HepG2 (cell line): Measurements from ENCODE around the gene MBLAC1. TPM values are rescaled to one million over a fixed set of nuclear protein-coding genes. Genes with fewer than 3 reads are reported as not detected.

Experiments used
- BCL6 ChIP-seq: IDR thresholded peaks from 2 replicates; pipeline ENCODE4 v1.6.1; 2016; ENCODE audit warnings: missing genetic modification reagents, missing compliant biosample characterization
- CBX1 ChIP-seq: IDR thresholded peaks from one replicate; pipeline ENCODE4 v1.6.1; 2016; ENCODE audit warnings: antibody characterized with exemption, low read depth
- CEBPB ChIP-seq: IDR thresholded peaks from 2 replicates; pipeline ENCODE4 v1.6.1; 2011; ENCODE audit warnings: low read depth, low read length, improper control_type of control experiment, borderline replicate concordance
- CSRNP2 ChIP-seq: sonication (generic); formaldehyde crosslinking; conservative IDR thresholded peaks from 2 replicates; pipeline ENCODE4 v1.8.0; 2022; ENCODE audit warnings: low read depth, missing genetic modification reagents
- ESRRA ChIP-seq: sonication (generic); formaldehyde crosslinking; IDR thresholded peaks from 2 replicates; pipeline ENCODE4 v1.5.1; 2020; ENCODE audit warnings: mild to moderate bottlenecking, low read depth, missing genetic modification reagents
- FOXP1 ChIP-seq, 2 experiments: fragments of 450-650 bp in 1 of 2; IDR thresholded peaks; 2 replicates each; pipeline ENCODE4 v1.6.1; 2017 to 2018; ENCODE audit warnings: antibody characterized with exemption in 1 of 2
- JARID2 ChIP-seq: sonication (generic); formaldehyde crosslinking; IDR thresholded peaks from 2 replicates; pipeline ENCODE4 v1.8.1; 2023; ENCODE audit warnings: missing genetic modification reagents, inconsistent platforms; ENCODE audit not compliant: insufficient replicate concordance
- MAZ ChIP-seq, 2 experiments: sonication (generic) in 1 of 2; formaldehyde crosslinking in 1 of 2; IDR thresholded peaks; 2 replicates each; pipeline versions ENCODE4 v1.5.0 to v1.6.1; 2012 to 2020; ENCODE audit warnings: low read depth in 2 of 2, mild to moderate bottlenecking in 2 of 2, borderline replicate concordance in 1 of 2, improper control_type of control experiment in 1 of 2, low read length in 1 of 2, missing genetic modification reagents in 1 of 2, moderate library complexity in 1 of 2
- PAXIP1 ChIP-seq: sonication (generic); formaldehyde crosslinking; conservative IDR thresholded peaks from 2 replicates; pipeline ENCODE4 v1.4.0; 2020; ENCODE audit warnings: mild to moderate bottlenecking, missing genetic modification reagents, moderate library complexity
- RNF219 ChIP-seq: sonication (generic); formaldehyde crosslinking; IDR thresholded peaks from 2 replicates; pipeline ENCODE4 v1.5.0; 2020; ENCODE audit warnings: mild to moderate bottlenecking, missing genetic modification reagents
- RXRA ChIP-seq: sonication (generic); formaldehyde crosslinking; IDR thresholded peaks from 2 replicates; pipeline ENCODE4 v1.5.1; 2020; ENCODE audit warnings: missing genetic modification reagents
- SUZ12 ChIP-seq: fragments of 150-350 bp; IDR thresholded peaks from 2 replicates; pipeline ENCODE4 v1.6.1; 2014; ENCODE audit warnings: low read depth, low read length
- TGIF2 ChIP-seq: IDR thresholded peaks from 2 replicates; pipeline ENCODE4 v1.6.1; 2016; ENCODE audit warnings: control low read depth, missing compliant biosample characterization
- ZBTB1 ChIP-seq: sonication (generic); formaldehyde crosslinking; IDR thresholded peaks from 2 replicates; pipeline ENCODE4 v1.4.0; 2020; ENCODE audit warnings: missing genetic modification reagents, borderline replicate concordance
- ZNF276 ChIP-seq: sonication (generic); formaldehyde crosslinking; IDR thresholded peaks from 2 replicates; pipeline ENCODE4 v1.4.0; 2020; ENCODE audit warnings: mild to moderate bottlenecking, low read depth, missing genetic modification reagents
- ZNF33B ChIP-seq: sonication (generic); formaldehyde crosslinking; IDR thresholded peaks from 2 replicates; pipeline ENCODE4 v1.5.1; 2020; ENCODE audit warnings: mild to moderate bottlenecking, missing genetic modification reagents
- ZNF343 ChIP-seq: sonication (generic); formaldehyde crosslinking; IDR thresholded peaks from 2 replicates; pipeline ENCODE4 v1.4.0; 2020; ENCODE audit warnings: mild to moderate bottlenecking, missing genetic modification reagents
- ZSCAN25 ChIP-seq: sonication (generic); formaldehyde crosslinking; IDR thresholded peaks from 2 replicates; pipeline ENCODE4 v1.8.0; 2022; ENCODE audit warnings: mild to moderate bottlenecking, missing genetic modification reagents
- polyA plus RNA-seq, 8 experiments: library from polyadenylated mRNA; depleted of rRNA in 3 of 8; stranded (reverse) in 7 of 8; unstranded in 1 of 8; fragments of >200 nt; fragmentation: Illumina TruSeq in 4 of 8; extraction: Trizol in 4 of 8; gene quantifications; 2 replicates each; pipeline versions ENCODE4 v1.2.1 to v1.2.3, GENCODE V29; 2011 to 2016; ENCODE audit warnings: low read depth in 4 of 8, missing spikeins in 1 of 8, mixed read lengths in 1 of 8; ENCODE audit not compliant: insufficient read depth in 1 of 8
- total RNA-seq, 5 experiments: library from RNA; depleted of rRNA; stranded (reverse); fragments of >200 nt; fragmentation: Illumina TruSeq; extraction: Trizol; gene quantifications; 2 replicates each; pipeline ENCODE4 v1.2.3, GENCODE V29; 2016; ENCODE audit warnings: low read depth in 1 of 5
- TF ChIP-seq, protein P1 (sequence below): sonication (generic); formaldehyde crosslinking; IDR thresholded peaks from 2 replicates; pipeline ENCODE4 v1.4.0; 2020; ENCODE audit warnings: missing genetic modification reagents

The MBLAC1 gene
- total and polyA plus RNA-seq, 2 of the 13 experiments (the other 11 are each of a cell fraction or from before 2014, with no cell fraction given): 0.79 to 2.1 TPM

DNA sequence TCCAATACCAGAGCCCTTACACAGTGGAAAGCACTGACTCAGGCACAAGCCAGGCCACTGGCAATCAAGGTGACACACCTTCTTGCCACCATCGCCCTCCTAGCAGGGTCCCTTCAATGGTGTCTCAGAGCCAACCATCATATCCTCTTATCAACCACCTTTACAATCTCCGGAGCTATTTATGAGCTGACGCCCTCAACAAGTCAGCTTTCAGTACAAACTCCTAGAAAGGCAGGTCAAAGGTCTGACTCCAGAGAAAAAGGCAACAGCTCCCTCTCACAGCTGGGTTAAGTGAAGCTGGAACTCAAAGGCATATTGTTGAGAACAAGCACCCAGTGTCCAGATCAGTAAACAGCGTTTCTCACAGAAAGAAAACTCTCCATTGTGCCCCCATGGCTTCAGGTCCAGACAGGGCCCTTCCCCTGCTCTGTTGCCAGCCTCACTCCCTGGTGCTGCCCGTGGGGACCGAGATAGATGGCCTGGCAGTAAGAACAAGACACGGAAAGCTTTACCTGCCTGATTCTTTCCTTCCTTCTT, 47.7 kb upstream of the MBLAC1 start (continued):
- TF ChIP-seq PAXIP1 (CRISPR knock-in tag) (peak; percentile 82), ESRRA (CRISPR knock-in tag) (no peak), ZNF33B (peak; percentile 54; the same call in 1 of the 2 replicates), CSRNP2 (no peak), FOXP1 (IDR thresholded peaks at IDR 0.05) (peak; percentile 67), FOXP1 (CRISPR knock-in tag; IDR thresholded peaks at IDR 0.05) (peak; percentile 84), CBX1 (no peak), MAZ (IDR thresholded peaks at IDR 0.05; ENCODE audit: borderline replicate concordance, low read depth, low read length) (0 out of 2 replicates have a peak, but pooled peaks have one; percentile 40), MAZ (CRISPR knock-in tag; IDR thresholded peaks at IDR 0.05; ENCODE audit: low read depth) (no peak), CEBPB (no peak), ZNF276 (CRISPR knock-in tag) (peak; percentile 67; the same call in 1 of the 2 replicates), ZBTB1 (CRISPR knock-in tag) (no peak), TGIF2 (CRISPR knock-in tag) (no peak), ZNF343 (CRISPR knock-in tag) (no peak), RNF219 (CRISPR knock-in tag) (no peak), BCL6 (CRISPR knock-in tag) (peak; percentile 99), SUZ12 (no peak), RXRA (peak; percentile 46; the same call in 1 of the 2 replicates), JARID2 (CRISPR knock-in tag) (no peak), ZSCAN25 (CRISPR knock-in tag) (peak; percentile 36; the same call in 1 of the 2 replicates)
- TF ChIP-seq, protein P1, sequence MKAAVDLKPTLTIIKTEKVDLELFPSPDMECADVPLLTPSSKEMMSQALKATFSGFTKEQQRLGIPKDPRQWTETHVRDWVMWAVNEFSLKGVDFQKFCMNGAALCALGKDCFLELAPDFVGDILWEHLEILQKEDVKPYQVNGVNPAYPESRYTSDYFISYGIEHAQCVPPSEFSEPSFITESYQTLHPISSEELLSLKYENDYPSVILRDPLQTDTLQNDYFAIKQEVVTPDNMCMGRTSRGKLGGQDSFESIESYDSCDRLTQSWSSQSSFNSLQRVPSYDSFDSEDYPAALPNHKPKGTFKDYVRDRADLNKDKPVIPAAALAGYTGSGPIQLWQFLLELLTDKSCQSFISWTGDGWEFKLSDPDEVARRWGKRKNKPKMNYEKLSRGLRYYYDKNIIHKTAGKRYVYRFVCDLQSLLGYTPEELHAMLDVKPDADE: no peak
